ENCODE data around the gene SEMA4C.

SEMA4C gene

GRCh38 chr2:96880891-96881273, 11.0 kb upstream of the SEMA4C start:
- DNase-seq: no peak

- DNase-seq: no peak
These were observed 9.7 kb upstream of the SEMA4C start for GRCh38 chr2:96879545-96880040.

GRCh38 chr2:96878796-96879544, 9.1 kb upstream of the SEMA4C start:
- no peak for DNase-seq

- DNase-seq: no peak
These were observed 8.3 kb upstream of the SEMA4C start for GRCh38 chr2:96878171-96878570.

- no peak for DNase-seq
These were observed 7.8 kb upstream of the SEMA4C start for GRCh38 chr2:96877631-96878092.

- DNase-seq: no peak
These were observed 7.2 kb upstream of the SEMA4C start for GRCh38 chr2:96877042-96877451.

- no peak for DNase-seq
These were observed 6.6 kb upstream of the SEMA4C start for GRCh38 chr2:96876269-96877041.

GRCh38 chr2:96875498-96876268, 5.8 kb upstream of the SEMA4C start:
- no peak for DNase-seq

GRCh38 chr2:96874198-96874831, 4.4 kb upstream of the SEMA4C start:
- DNase-seq: no peak

GRCh38 chr2:96873651-96874096, 3.8 kb upstream of the SEMA4C start:
- DNase-seq: no peak

- DNase-seq: no peak
These were observed 2.9 kb upstream of the SEMA4C start for GRCh38 chr2:96872591-96873349.

GRCh38 chr2:96870626-96871255, 861 bp upstream of the SEMA4C start:
- no peak for DNase-seq

- DNase-seq: no peak
These were observed 529 bp downstream of the SEMA4C start for GRCh38 chr2:96869281-96869821.

GRCh38 chr2:96868555-96869280, 1.2 kb downstream of the SEMA4C start:
- DNase-seq: peak; percentile 64

- no peak for DNase-seq
These were observed 1.9 kb downstream of the SEMA4C start for GRCh38 chr2:96867756-96868554.

- no peak for DNase-seq
These were observed 2.7 kb downstream of the SEMA4C start for GRCh38 chr2:96866986-96867755.

GRCh38 chr2:96866586-96866985, 3.3 kb downstream of the SEMA4C start:
- no peak for DNase-seq

- DNase-seq: no peak
These were observed 3.7 kb downstream of the SEMA4C start for GRCh38 chr2:96866149-96866548.

GRCh38 chr2:96865654-96866053, 4.2 kb downstream of the SEMA4C start:
- DNase-seq: no peak
